ENCODE measurements around the gene ZC2HC1C. TPM values are rescaled to one million over a fixed set of nuclear protein-coding genes. Genes with fewer than 3 reads are reported as not detected.

Gene ZC2HC1C
- total and polyA plus RNA-seq, 9 of the 15 experiments (the other 6 are each of a cell fraction or from before 2014, with no cell fraction given) = 6.3 to 9.2 (median 7.7) TPM

DNA sequence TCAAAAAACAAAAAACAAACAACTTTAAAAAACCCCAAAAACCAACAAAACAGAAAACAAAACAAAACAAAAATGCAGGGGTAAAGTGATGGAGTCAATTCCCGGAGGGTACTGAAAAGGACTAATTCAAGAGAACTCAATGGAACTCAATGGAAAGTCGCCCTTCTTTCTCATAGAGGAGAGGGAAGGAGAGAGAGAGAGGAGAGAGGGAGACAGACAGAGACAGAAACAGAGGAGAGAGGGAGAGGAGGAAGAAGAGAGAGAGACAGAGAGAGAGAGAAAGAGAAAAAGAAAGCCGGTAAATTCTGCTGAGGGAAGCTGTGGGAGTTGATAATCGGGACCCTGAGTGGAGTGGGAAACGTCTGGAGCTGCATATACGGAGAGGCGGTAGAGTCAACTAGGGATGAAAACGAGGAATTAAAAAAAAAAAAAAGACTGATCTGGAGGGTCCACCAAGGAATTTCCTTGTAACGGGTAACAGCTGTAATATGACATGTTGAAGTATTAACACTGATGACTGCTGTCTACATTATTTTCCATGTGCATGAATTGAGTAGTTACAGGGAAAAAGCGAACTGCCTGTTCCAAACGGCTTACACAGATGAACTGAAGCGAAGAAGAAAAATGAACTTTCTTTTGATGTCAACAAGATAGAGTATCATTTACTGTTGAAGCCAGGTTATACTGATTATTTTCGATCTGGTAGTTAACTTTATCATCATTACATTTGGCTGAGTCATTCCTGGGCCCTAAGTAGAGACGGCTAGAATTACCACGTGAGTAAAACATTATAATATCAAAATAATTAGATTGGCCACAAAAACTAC lies 934 bp upstream of the ZC2HC1C start (continued):
- no peak for TF ChIP-seq CHD7 (IDR thresholded peaks at IDR 0.05; ENCODE audit: low read depth, low read length)
- 0 out of 4 replicates have a peak, but pooled peaks have one; percentile 5 to 10 for TF ChIP-seq TRIM24 (IDR thresholded peaks at IDR 0.05)
- TF ChIP-seq ZFP36 (IDR thresholded peaks at IDR 0.05; ENCODE audit: low read depth, low read length, partially characterized antibody) = no peak
- peak; percentile 35; the same call in 1 of the 2 replicates for TF ChIP-seq ARID2 (IDR thresholded peaks at IDR 0.05)
- TF ChIP-seq RBM34 (IDR thresholded peaks at IDR 0.05; ENCODE audit: borderline replicate concordance, insufficient read depth, low read length) = no peak
- TF ChIP-seq ELF1 (tag; IDR thresholded peaks at IDR 0.05) = peak; percentile 43; the same call in 1 of the 2 replicates
- TF ChIP-seq FOXA1 (IDR thresholded peaks at IDR 0.05; ENCODE audit: borderline replicate concordance) = no peak
- TF ChIP-seq FOXM1 (IDR thresholded peaks at IDR 0.05; ENCODE audit: low read depth) = 0 out of 2 replicates have a peak, but pooled peaks have one; percentile 9
- no peak for TF ChIP-seq FOXM1 (CRISPR knock-in tag; IDR thresholded peaks at IDR 0.05; ENCODE audit: low read depth)
- TF ChIP-seq, protein P1, sequence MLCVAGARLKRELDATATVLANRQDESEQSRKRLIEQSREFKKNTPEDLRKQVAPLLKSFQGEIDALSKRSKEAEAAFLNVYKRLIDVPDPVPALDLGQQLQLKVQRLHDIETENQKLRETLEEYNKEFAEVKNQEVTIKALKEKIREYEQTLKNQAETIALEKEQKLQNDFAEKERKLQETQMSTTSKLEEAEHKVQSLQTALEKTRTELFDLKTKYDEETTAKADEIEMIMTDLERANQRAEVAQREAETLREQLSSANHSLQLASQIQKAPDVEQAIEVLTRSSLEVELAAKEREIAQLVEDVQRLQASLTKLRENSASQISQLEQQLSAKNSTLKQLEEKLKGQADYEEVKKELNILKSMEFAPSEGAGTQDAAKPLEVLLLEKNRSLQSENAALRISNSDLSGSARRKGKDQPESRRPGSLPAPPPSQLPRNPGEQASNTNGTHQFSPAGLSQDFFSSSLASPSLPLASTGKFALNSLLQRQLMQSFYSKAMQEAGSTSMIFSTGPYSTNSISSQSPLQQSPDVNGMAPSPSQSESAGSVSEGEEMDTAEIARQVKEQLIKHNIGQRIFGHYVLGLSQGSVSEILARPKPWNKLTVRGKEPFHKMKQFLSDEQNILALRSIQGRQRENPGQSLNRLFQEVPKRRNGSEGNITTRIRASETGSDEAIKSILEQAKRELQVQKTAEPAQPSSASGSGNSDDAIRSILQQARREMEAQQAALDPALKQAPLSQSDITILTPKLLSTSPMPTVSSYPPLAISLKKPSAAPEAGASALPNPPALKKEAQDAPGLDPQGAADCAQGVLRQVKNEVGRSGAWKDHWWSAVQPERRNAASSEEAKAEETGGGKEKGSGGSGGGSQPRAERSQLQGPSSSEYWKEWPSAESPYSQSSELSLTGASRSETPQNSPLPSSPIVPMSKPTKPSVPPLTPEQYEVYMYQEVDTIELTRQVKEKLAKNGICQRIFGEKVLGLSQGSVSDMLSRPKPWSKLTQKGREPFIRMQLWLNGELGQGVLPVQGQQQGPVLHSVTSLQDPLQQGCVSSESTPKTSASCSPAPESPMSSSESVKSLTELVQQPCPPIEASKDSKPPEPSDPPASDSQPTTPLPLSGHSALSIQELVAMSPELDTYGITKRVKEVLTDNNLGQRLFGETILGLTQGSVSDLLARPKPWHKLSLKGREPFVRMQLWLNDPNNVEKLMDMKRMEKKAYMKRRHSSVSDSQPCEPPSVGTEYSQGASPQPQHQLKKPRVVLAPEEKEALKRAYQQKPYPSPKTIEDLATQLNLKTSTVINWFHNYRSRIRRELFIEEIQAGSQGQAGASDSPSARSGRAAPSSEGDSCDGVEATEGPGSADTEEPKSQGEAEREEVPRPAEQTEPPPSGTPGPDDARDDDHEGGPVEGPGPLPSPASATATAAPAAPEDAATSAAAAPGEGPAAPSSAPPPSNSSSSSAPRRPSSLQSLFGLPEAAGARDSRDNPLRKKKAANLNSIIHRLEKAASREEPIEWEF (CRISPR knock-in tag; IDR thresholded peaks at IDR 0.05) = no peak
- no peak for TF ChIP-seq ZNF274 (IDR thresholded peaks at IDR 0.05; ENCODE audit: borderline replicate concordance, low read depth, low read length)

Measured in K562 (cell line).